HG02884 (cell line): ENCODE measurements around the gene ARMH3.

Source experiments
- ATAC-seq: cut with Tn5 transposase; IDR thresholded peaks from one replicate; pipeline ENCODE4 v1.9.1; 2021; ENCODE audit warnings: mild to moderate bottlenecking, moderate library complexity; ENCODE audit not compliant: unreplicated experiment

ARMH3 gene

GRCh38 chr10:101816376-101816775, 239.6 kb downstream of the ARMH3 start:
- ATAC-seq: no peak

- ATAC-seq: peak; percentile 33
Measured at GRCh38 chr10:101814466-101815071, 241.4 kb downstream of the ARMH3 start.

GRCh38 chr10:101812606-101813005, 243.4 kb downstream of the ARMH3 start:
- ATAC-seq: no peak

- no peak for ATAC-seq
Measured at GRCh38 chr10:101807158-101807557, 248.8 kb downstream of the ARMH3 start.

- ATAC-seq: no peak
Measured at GRCh38 chr10:101803511-101803910, 252.5 kb downstream of the ARMH3 start.

- no peak for ATAC-seq
Measured at GRCh38 chr10:101797403-101798059, 258.4 kb downstream of the ARMH3 start.
